K562 (cell line): Measurements from ENCODE around the gene PAQR7. TPM values are rescaled to one million over a fixed set of nuclear protein-coding genes. Genes with fewer than 3 reads are reported as not detected.

Experiments used
- BRF2 ChIP-seq: IDR thresholded peaks from 3 replicates; pipeline ENCODE4 v1.6.1; 2011; ENCODE audit warnings: borderline replicate concordance, mild to moderate bottlenecking; ENCODE audit not compliant: insufficient read length, insufficient read depth
- E2F5 ChIP-seq: sonication (generic); formaldehyde crosslinking; IDR thresholded peaks from 2 replicates; pipeline ENCODE4 v1.8.0; 2022; ENCODE audit warnings: mild to moderate bottlenecking, missing genetic modification reagents
- GABPB2 ChIP-seq: fragments of 250-450 bp; sonication (Bioruptor Pico); conservative IDR thresholded peaks from 2 replicates; pipeline ENCODE4 v1.5.1; 2021; ENCODE audit warnings: mild to moderate bottlenecking
- GTF2E2 ChIP-seq: fragments of 200-800 bp; sonication (Bioruptor generic); IDR thresholded peaks from 2 replicates; pipeline ENCODE4 v1.6.1; 2016; ENCODE audit warnings: missing genetic modification characterization, missing compliant biosample characterization
- HES1 ChIP-seq: fragments of 450-650 bp; IDR thresholded peaks from 2 replicates; pipeline ENCODE4 v1.6.1; 2016; ENCODE audit warnings: low read depth, mild to moderate bottlenecking, moderate library complexity
- IRF1 ChIP-seq: sonication (generic); formaldehyde crosslinking; IDR thresholded peaks from 2 replicates; pipeline ENCODE4 v1.8.0; 2022; ENCODE audit warnings: missing genetic modification reagents, mild to moderate bottlenecking, borderline replicate concordance
- MTA3 ChIP-seq: fragments of 450-650 bp; formaldehyde crosslinking; IDR thresholded peaks from 2 replicates; pipeline ENCODE4 v1.6.1; 2017; ENCODE audit warnings: mild to moderate bottlenecking, borderline replicate concordance
- POLR3A ChIP-seq: IDR thresholded peaks from 2 replicates; pipeline ENCODE4 v1.6.1; 2011; ENCODE audit warnings: borderline replicate concordance, mild to moderate bottlenecking, moderate library complexity; ENCODE audit not compliant: insufficient read length, insufficient read depth; ENCODE audit errors: extremely low read depth
- SOX6 ChIP-seq: fragments of 450-650 bp; IDR thresholded peaks from 2 replicates; pipeline ENCODE4 v1.6.1; 2014; ENCODE audit warnings: mild to moderate bottlenecking
- STAT5A ChIP-seq: IDR thresholded peaks from 2 replicates; pipeline ENCODE4 v1.6.1; 2012; ENCODE audit warnings: low read length, inconsistent platforms, borderline replicate concordance
- TFE3 ChIP-seq: fragments of 450-650 bp; formaldehyde crosslinking; IDR thresholded peaks from 2 replicates; pipeline ENCODE4 v1.4.0; 2020; ENCODE audit warnings: mild to moderate bottlenecking, mixed read lengths
- XRCC3 ChIP-seq: fragments of 450-650 bp; IDR thresholded peaks from 2 replicates; pipeline ENCODE4 v1.6.1; 2017; ENCODE audit warnings: mild to moderate bottlenecking, moderate library complexity
- ZNF134 ChIP-seq: fragments of 250-450 bp; sonication (Bioruptor Pico); conservative IDR thresholded peaks from 2 replicates; pipeline ENCODE4 v1.4.0; 2020
- ZNF232 ChIP-seq: sonication (generic); formaldehyde crosslinking; IDR thresholded peaks from 2 replicates; pipeline ENCODE4 v1.8.0; 2022; ENCODE audit warnings: mild to moderate bottlenecking, missing genetic modification reagents
- ZNF282 ChIP-seq: sonication (generic); formaldehyde crosslinking; IDR thresholded peaks from 2 replicates; pipeline ENCODE4 v1.8.1; 2023; ENCODE audit warnings: missing genetic modification reagents
- ZNF444 ChIP-seq: fragments of 250-450 bp; sonication (Bioruptor Pico); IDR thresholded peaks from 2 replicates; pipeline ENCODE4 v1.4.0; 2020; ENCODE audit warnings: mild to moderate bottlenecking, moderate library complexity
- ZNF511 ChIP-seq: sonication (generic); formaldehyde crosslinking; IDR thresholded peaks from 2 replicates; pipeline ENCODE4 v1.8.0; 2022; ENCODE audit warnings: mild to moderate bottlenecking, missing genetic modification reagents
- ZNF57 ChIP-seq: fragments of 450-650 bp; formaldehyde crosslinking; IDR thresholded peaks from 2 replicates; pipeline ENCODE4 v1.4.0; 2020; ENCODE audit warnings: mild to moderate bottlenecking, moderate library complexity
- ZNF76 ChIP-seq: fragments of 250-450 bp; sonication (Bioruptor Pico); IDR thresholded peaks from 2 replicates; pipeline ENCODE4 v1.4.0; 2020; ENCODE audit warnings: mild to moderate bottlenecking, moderate library complexity, borderline replicate concordance
- polyA plus RNA-seq, 8 experiments: library from polyadenylated mRNA; depleted of rRNA in 4 of 8; stranded (reverse) in 5 of 8; unstranded in 3 of 8; fragments of >200 nt; fragmentation: Nextera tagmentation in 2 of 8; fragmentation: Illumina TruSeq in 1 of 8; extraction: Ambion mirVana in 2 of 8; extraction: Trizol in 1 of 8; gene quantifications; 2 replicates each; pipeline versions ENCODE4 v1.2.1 to v1.2.3, GENCODE V29; 2011 to 2014; ENCODE audit warnings: inconsistent platforms in 1 of 8, missing spikeins in 1 of 8
- total RNA-seq, 7 experiments: library from RNA; depleted of rRNA in 6 of 7; stranded (reverse); fragments of >200 nt in 6 of 7; fragmentation: Illumina TruSeq in 2 of 7; extraction: Trizol in 2 of 7; gene quantifications; 2 replicates each; pipeline versions ENCODE4 v1.2.1 to v1.2.3, GENCODE V29; 2011 to 2021; ENCODE audit warnings: low replicate concordance in 1 of 7

The PAQR7 gene
- total and polyA plus RNA-seq, 9 of the 15 experiments (the other 6 are each of a cell fraction or from before 2014, with no cell fraction given) = 1.1 to 5.2 (median 2.6) TPM

- no peak for TF ChIP-seq ZNF134 (CRISPR knock-in tag)
- no peak for TF ChIP-seq ZNF76 (CRISPR knock-in tag)
- no peak for TF ChIP-seq IRF1 (CRISPR knock-in tag)
- TF ChIP-seq ZNF57 (CRISPR knock-in tag) = no peak
- no peak for TF ChIP-seq HES1
- peak; percentile 13; the same call in 1 of the 2 replicates for TF ChIP-seq ZNF511 (CRISPR knock-in tag)
- no peak for TF ChIP-seq BRF2
- no peak for TF ChIP-seq XRCC3
- no peak; the same call in 1 of the 2 replicates for TF ChIP-seq ZNF232
- no peak; the same call in 1 of the 2 replicates for TF ChIP-seq SOX6
- no peak for TF ChIP-seq TFE3
- no peak for TF ChIP-seq E2F5 (CRISPR knock-in tag)
- no peak for TF ChIP-seq STAT5A
- TF ChIP-seq POLR3A = no peak
- no peak for TF ChIP-seq ZNF444 (CRISPR knock-in tag)
- peak; percentile 54; the same call in 1 of the 2 replicates for TF ChIP-seq GTF2E2 (tag)
- TF ChIP-seq ZNF282 (CRISPR knock-in tag) = 0 out of 2 replicates have a peak, but pooled peaks have one; percentile 49
- 0 out of 2 replicates have a peak, but pooled peaks have one; percentile 18 for TF ChIP-seq GABPB2 (CRISPR knock-in tag)
- no peak for TF ChIP-seq MTA3
Measured at GRCh38 chr1:25820247-25821111, 55.0 kb downstream of the PAQR7 start (continued).
